HG03159 (cell line): ENCODE data around the gene F2RL1.
"Not testable (repeated sequence)": the region's sequence is repeated elsewhere in the genome, so short reads cannot be mapped to it uniquely, and the experiment has no call there.

Experiments used
- ATAC-seq: cut with Tn5 transposase; IDR thresholded peaks from one replicate; pipeline ENCODE4 v1.9.1; 2021; ENCODE audit warnings: mild to moderate bottlenecking, moderate library complexity; ENCODE audit not compliant: unreplicated experiment

The F2RL1 gene

GRCh38 chr5:76849419-76850291, 30.8 kb downstream of the F2RL1 start, which contains the start of gene S100Z:
S100Z (plus strand) TSS chr5:76850014; CDS start chr5:76875360, 25,346 bp downstream.
- no peak for ATAC-seq

DNA sequence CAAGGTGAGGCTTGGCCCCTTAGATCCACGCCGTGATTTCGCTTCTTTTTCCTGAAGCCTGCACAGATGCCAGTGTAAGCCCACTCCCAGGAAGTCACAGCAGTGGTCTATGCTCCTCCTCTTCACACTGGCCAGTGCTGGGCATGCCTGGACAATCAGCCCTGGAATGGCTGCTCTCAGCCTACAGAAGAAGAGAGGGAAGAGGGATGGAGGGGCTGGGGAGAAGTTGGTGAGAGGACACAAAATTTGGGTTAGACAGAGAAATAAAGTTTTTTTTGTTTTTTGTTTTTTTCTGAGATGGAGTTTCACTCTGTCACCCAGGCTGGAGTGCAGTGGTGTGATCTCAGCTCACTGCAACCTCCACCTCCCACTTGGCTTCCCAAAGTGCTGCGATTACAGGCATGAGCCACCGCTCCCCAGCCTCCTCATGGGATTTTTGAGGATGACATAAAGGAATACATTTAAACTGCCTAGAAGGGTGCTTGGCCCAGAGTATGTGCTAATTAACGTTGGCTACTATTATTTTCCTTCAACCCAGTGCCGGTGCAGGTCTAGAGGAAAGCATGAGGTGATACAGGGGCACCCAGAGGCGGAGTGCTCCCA, 31.8 kb downstream of the F2RL1 start:
- ATAC-seq = no peak

GRCh38 chr5:76851728-76852369, 33.0 kb downstream of the F2RL1 start:
- ATAC-seq = no peak

GRCh38 chr5:76852772-76853171, 33.9 kb downstream of the F2RL1 start:
- no peak for ATAC-seq

DNA sequence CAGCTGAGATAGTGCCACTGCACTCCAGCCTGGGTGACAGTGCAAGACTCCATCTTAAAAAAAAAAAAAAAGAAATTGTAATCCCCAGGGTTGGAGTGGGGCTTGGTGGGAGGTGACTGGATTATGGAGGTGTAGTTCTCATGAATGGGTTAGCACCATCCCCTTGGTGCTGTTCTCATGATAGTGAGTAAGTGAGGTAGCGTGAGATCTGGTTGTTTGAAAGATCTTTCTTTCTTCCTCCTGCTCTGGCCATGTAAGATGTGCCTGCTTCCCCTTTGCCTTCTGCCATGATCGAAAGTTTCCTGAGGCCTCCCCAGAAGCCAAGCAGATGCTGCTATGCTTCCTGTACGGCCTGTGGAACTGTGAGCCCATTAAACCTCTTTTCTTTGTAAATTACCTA, 34.9 kb downstream of the F2RL1 start:
- not testable (repeated sequence) for ATAC-seq

DNA sequence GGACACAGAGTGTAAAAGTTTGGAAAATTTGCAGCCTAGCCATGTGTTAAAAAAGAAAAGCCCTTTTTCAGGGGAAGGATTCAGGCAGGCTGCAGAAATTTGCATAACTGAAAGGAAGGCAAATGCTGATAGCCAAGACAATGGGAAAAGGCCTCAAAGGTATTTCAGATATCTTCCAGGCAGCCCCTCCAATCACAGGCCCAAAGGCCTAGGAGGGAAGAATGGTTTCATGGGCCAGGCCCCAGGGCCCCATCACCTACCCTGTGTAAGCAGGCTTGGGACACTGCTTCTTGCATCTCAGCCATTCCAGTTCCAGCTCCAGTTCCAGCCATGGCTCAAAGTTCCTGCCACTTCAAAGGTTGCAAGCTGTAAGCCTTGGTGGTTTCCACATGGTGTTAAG, 35.8 kb downstream of the F2RL1 start:
- no peak for ATAC-seq

GRCh38 chr5:76855501-76855900, 36.7 kb downstream of the F2RL1 start:
- not testable (repeated sequence) for ATAC-seq

- ATAC-seq = no peak
Measured at GRCh38 chr5:76855961-76856360, 37.1 kb downstream of the F2RL1 start.

- not testable (repeated sequence) for ATAC-seq
Measured at GRCh38 chr5:76856800-76857199, 38.0 kb downstream of the F2RL1 start.

- no peak for ATAC-seq
Measured at GRCh38 chr5:76859591-76860247, 40.9 kb downstream of the F2RL1 start.

GRCh38 chr5:76861612-76862011, 42.8 kb downstream of the F2RL1 start:
- ATAC-seq = no peak

DNA sequence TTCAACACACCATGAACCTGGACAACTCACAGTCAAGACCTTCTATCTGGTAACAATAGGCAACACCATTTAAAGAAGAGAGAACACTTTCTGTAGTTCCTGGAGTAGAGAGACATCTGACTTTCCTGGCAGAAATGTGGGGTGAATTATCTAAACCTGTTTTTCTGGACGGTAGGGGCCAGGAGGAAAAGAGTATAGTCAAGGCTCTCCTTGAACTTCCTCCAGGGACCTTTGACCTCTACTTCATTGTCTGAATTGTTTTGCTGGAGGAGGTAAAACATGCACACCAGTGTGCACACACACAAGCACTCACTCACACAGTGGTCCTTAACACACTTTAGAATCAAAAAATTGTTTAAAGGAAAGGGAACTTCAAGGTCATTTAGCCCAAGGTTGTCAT, 44.2 kb downstream of the F2RL1 start:
- no peak for ATAC-seq

DNA sequence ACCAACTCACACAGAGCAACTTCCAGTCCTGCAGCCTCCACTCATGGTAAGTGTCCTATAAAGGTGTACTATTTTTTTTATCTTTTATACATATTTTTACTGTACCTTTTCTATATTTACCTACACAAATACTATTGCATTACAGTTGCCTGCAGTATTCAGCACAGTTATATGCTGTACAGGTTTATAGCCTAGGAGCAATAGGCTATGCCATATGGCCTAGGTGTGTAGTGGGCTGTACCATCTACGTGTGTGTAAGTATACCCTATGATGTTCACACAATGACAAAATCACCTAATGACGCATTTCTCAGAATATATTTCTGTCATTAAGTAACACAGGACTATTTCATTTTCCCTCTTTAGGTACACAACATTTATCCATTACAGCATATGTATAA, 47.7 kb downstream of the F2RL1 start:
- no peak for ATAC-seq

DNA sequence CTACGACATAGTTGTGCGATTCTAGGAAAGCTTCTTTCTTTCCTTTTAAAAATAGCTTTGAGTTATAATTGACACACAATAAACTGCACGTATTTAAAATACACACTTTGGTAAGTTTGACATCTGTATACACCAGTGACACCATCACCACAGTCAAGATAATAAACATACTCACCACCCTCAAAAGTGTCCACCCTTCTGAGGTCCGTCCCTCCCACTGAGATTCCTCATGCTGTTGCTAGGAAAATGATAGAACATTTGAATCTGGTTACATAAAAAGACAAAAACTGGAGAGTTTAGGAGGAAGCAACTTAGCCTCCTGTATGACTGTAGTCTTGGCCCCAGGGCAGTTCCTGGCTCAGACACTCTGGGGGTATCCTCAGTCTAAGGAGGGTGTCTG, 48.2 kb downstream of the F2RL1 start:
- no peak for ATAC-seq

DNA sequence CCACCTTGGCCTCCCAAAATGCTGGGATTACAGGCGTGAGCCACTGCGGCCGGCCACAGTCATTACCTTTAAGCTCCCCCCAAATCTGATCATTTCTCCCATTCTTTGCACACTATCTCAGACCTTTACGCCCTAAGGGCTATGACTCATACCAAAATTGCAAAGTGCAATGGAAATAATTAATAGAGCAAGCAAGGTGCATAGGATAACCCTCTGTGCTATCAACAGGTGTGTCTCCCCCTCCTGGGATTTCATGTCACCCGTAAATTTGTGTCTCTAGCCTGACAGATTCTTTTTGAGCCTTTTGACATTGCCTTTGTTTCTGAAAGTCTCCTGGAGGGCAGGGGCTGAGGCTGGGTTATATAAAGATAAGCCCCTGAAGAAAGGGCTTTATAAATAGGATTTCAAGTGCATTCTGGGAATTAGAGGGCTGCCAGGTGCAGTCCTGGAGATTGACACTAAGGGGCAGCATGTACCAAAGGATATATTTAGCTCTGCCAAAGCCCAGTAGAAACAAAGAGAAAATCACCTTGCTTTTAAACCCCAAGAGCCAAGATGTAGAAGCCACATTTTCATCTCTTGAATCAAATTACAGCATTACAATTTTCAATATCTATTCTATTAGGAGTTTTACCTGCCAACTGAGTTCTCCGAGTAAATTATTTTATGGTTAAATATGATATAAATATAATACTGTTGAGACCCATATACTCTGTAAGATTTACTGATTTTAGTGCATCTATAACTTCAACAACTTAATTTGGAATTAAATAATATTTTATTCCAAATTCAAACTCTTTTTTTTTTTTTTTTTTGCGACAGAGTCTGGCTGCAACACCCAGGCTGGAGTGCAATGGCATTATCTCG, 49.2 kb downstream of the F2RL1 start:
- peak; percentile 74 for ATAC-seq

GRCh38 chr5:76870046-76870445, 51.2 kb downstream of the F2RL1 start:
- no peak for ATAC-seq

DNA sequence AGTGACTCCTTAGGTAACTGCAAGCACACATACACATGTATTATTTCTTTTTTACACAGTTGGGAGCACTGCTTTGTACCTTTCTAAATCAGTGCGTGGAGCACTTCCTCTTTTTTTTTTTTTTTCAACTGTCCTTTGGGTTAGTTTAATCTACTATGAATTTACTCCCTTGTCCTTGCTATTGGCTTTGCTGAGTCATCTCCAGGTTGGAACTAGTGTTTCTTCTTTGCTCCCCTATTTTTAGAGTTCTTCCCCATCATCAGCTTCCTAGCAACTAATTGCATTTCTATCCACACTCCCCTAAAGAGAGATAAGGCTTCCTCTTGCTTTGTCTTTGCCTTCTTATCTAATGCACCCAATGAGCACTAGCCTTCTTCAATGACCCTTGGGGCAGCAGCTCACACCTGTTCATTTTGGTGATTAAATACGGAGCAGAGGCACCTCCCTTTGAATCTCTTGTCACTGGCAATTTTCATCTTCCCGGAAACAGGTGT, 55.3 kb downstream of the F2RL1 start:
- ATAC-seq = no peak
